HG02943 (cell line): ENCODE measurements around the gene DPP10.

Experiments used
- ATAC-seq: cut with Tn5 transposase; IDR thresholded peaks from one replicate; pipeline ENCODE4 v1.9.1; 2021; ENCODE audit warnings: mild to moderate bottlenecking, low read depth, moderate library complexity; ENCODE audit not compliant: unreplicated experiment

The DPP10 gene

GRCh38 chr2:114787486-114787885 is 345.0 kb downstream of the DPP10 start:
- ATAC-seq, result no peak

DNA sequence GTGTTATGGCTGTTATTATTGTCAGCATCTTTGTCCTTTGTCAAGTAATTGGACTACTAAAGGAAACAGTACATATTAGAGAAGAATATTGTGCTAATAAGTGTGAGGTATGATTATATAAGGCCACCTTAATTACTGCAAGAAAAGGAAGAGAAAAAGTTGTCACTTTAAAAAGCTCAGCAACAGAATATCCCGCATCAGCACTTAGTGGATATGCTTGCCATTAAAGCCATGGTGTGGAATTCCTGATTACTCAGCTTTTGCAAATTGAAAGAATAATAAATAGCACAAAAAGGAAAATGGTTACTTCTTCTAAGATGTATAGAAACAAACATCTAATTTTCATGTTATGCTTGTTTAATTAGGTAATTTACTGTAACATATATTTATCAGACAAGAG is 347.5 kb downstream of the DPP10 start:
- no peak for ATAC-seq

- no peak for ATAC-seq
These were observed 355.1 kb downstream of the DPP10 start for GRCh38 chr2:114797540-114797939.

DNA sequence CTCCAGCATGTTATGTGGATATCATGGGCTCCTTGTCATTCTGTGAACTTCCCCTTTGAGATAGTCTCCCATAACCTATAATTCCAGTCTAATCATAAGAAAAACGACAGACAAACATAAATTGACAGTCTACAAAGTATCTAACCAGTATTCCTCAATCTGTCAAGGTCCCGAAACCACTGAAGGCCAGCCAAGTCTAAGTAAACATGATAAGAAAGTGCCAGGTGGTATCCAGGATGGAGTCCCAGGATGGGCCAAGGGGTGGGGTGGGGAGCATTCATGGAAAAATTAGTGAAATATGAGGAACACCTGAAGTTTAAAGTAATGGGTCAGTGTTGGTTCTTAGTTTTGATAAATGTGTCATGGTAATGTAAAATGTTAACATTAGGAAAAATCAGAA is 355.5 kb downstream of the DPP10 start:
- ATAC-seq, result no peak

GRCh38 chr2:114800371-114800770 is 357.9 kb downstream of the DPP10 start:
- no peak for ATAC-seq

- no peak for ATAC-seq
These were observed 362.8 kb downstream of the DPP10 start for GRCh38 chr2:114805195-114805594.

GRCh38 chr2:114810092-114810491 is 367.7 kb downstream of the DPP10 start:
- no peak for ATAC-seq

GRCh38 chr2:114812261-114812660 is 369.8 kb downstream of the DPP10 start:
- ATAC-seq, result no peak

DNA sequence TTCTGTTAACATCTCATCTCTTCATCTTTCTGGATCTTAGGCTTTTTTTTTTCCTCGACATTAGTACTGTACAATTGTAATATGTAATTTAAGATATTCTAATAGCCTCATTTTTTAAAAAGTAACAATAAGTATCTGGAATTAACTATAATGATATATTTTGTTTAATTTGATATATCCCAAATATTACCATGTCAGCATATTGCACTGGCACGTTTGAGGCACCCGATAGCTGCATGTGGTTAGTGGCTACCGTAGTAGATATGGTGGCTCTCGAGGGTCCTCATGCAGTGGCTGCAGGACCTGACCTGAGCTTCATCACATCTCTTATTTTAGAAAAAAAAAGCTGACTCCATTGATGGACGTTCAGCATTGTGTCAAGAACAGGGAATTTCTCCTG is 371.9 kb downstream of the DPP10 start:
- ATAC-seq, result no peak

DNA sequence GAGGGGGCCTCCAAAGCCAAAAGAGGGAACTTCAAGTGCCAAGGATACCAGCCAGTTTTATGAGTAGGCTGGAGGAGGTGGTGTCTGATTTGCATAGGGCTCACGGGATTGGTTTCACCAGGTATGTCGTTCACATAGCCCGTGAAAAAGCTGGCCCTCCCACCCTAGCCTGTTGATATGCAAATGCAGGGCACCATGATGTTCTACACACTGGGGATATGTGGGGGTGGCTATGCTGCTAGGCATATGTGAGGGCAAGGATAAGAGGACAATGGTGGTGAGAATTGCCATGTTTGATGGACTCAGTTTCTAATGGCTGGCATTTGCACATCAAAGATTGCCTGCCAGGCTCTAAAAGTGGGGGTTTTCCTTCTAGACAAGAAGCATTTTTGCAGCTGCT is 378.6 kb downstream of the DPP10 start:
- ATAC-seq, result no peak

DNA sequence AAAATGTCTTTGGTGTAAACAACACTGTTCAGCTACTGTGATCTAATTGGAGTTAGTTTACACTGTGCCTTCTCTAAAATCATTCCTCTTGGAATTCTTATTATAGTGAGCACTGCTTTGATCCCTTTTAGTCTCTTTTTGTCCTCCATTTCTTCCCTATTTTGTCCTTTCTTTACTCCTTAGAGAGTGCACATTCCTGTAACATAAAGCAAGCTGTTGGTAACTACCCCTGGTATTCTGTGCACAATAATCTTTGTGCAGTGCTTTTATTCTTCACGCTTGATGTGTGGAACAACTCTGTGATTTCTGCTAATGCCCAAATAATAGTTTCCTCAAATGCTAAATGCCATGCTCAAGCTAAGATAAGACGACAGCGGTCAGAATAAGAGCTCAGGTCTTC is 401.5 kb downstream of the DPP10 start:
- no peak for ATAC-seq

DNA sequence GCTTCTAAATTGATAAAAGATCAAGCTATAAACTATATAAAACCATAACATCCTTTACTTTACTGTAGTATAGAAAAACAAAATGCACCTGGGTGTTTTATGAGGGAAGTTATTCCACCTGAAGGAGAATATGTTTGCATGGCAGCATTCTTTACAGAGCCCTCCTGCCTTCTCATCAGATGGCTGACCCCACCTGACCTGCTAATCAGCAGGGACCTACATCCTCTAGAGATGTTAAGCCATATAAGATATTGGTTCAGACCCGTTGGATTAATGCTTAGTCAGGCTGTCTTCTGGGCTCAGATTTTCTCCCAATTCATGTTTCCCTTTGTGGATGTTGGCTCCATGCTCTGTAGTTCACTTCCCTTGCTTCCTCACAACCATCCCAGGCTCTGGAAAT is 414.8 kb downstream of the DPP10 start:
- no peak for ATAC-seq

- no peak for ATAC-seq
These were observed 417.5 kb downstream of the DPP10 start for GRCh38 chr2:114859726-114860510.

DNA sequence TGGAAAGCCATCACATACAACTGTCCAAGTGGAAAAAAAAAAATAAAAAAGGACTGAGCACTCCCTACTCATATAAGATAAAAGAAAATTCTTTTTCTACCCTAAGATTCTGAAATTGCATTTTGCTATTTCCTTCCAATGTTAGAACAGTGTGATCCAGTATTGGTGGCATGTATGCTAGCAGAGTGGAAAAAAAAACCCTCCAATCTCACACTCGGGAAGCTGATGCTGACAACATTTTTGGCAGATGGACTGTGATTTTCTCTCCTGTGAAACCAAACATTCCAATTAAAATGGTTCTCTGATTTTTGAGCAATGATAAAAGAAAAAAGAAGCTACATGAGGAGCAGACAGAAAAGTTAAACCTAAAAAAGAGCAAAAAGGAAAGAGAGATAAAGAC is 419.8 kb downstream of the DPP10 start:
- no peak for ATAC-seq

GRCh38 chr2:114864901-114865300 is 422.5 kb downstream of the DPP10 start:
- no peak for ATAC-seq

GRCh38 chr2:114880046-114880445 is 437.6 kb downstream of the DPP10 start:
- ATAC-seq, result no peak

- ATAC-seq, result no peak
These were observed 477.5 kb downstream of the DPP10 start for GRCh38 chr2:114919985-114920384.

DNA sequence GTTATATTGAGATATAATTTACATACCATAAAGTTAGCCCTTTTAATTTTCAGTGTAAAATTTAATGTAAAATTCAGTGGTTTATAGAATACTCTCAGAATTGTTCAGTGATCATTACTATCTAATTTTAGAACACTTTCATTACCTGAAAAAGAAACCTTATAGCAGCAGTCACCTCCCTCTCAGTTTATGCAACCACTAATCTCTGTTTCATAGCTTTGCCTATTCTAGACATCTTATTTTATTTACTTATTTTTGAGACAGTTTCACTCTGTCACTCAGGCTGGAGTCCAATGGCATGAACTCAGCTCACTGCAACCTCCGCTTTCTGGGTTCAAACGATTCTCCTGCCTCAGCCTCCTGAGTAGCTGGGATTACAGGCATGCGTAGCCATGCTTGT is 479.6 kb downstream of the DPP10 start:
- no peak for ATAC-seq

DNA sequence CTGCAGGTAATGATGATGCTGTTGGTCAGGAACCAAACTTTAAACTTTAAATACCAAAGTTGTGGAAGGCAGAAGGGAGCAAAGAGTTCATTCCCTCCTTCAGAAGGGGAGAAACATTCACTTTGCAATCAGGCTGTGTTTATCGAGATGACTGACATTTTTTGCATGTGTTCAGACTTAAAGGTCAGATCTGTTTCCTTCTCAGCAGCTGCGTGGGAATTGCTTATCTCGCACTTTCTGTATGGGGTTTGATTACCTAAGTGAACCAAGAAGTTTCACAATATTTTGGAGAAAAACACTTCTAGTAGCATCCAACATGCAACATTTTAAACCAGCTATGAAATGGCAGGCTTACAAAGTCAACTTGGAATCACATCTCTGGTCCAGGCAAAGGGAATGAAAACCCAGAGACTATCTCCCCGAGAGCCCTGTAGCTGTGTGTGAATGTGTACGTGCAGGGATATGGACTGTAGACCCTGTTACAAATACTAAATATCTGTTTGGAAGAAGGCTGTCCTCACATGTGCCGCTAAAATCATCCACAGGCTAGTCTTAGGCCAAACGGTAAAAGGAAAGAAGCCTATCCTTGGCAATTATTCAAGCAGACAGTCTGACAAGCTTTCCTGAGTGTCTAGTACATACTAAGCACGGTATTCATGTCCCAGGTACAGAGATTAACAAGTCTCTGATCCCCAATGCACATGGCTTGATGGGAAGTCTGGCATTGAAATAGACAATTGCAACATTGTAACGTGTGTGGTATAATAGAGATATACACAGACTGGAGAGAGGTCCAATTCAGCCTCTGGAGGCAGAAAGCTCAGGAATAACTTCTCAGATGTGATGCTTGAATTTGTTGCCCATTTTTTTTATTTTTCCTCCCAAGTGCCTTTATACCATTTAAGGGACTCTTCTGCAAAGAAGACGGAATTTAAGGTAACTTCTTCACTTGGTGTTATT is 483.1 kb downstream of the DPP10 start:
- no peak for ATAC-seq

GRCh38 chr2:114926303-114926702 is 483.9 kb downstream of the DPP10 start:
- no peak for ATAC-seq

DNA sequence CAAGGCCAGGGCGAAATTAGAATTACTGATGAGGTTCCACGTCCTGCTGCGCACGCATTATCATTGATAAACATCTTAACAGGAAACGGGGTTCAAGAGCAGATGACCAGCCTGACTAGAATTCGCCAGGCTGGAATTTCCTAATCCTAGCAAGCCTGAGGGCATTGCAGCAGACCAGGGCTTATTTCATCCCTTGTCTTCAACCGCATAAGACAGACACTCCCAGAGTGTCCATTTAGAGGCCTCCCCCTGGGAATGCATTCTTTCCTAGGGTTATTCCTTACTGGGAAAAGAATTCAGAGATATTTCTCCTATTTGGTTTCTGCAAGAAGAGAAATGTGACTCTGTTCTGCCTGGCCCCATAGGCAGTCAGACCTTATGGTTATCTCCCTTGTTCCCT is 486.8 kb downstream of the DPP10 start:
- ATAC-seq, result no peak
